SK-N-MC (cell line): ENCODE measurements around the gene SLC5A2.

Experiments used
- EZH2 ChIP-seq: fragments of 200-600 bp; sonication (generic); IDR thresholded peaks from one replicate; pipeline ENCODE4 v1.6.1; 2017; ENCODE audit warnings: antibody characterized with exemption
- FOXP2 ChIP-seq: optimal IDR thresholded peaks from 2 replicates; pipeline ENCODE3; 2011; ENCODE audit warnings: mild to moderate bottlenecking, moderate library complexity; ENCODE audit not compliant: insufficient read depth; ENCODE audit errors: extremely low read length, control extremely low read depth
- POLR2AphosphoS5 ChIP-seq: IDR thresholded peaks from 2 replicates; pipeline ENCODE4 v1.6.1; 2012; ENCODE audit warnings: mild to moderate bottlenecking, low read depth, low read length, borderline replicate concordance

DNA sequence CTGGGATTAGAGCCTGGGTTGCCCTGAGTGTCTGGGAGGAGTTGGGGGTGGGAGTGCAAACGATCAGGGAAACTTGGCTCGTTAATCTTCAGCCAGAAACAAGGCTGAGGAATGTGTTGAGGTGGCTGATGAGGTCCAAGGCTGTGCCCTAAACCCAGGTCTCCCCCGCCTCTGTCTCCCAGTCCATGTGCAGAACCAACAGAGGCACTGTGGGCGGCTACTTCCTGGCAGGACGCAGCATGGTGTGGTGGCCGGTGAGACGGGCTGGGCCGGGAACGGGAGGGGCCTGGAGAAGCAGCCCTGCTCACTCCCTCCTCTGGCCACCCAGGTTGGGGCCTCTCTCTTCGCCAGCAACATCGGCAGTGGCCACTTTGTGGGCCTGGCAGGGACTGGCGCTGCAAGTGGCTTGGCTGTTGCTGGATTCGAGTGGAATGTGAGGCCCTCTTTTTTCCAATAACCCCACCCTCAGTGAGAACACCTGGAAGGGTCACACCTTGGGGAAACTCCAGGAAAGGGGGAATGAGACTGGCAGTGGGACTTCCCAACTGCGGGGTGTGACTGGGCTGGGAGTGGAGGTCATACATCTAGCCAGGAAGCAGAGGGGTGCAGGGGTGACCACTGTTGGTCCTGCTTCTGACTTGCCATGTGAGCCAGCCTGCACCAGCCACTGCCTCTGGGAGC is 1.7 kb downstream of the SLC5A2 start:
- TF ChIP-seq EZH2 (no peak), POLR2AphosphoS5 (no peak), FOXP2 (no peak)
